Uterus (tissue), 2 donors: ENCODE measurements around the gene DPP10.

ENCODE experiments used
- CTCF ChIP-seq, 4 experiments: fragments of 200-600 bp in 2 of 4; fragments of 450-650 bp in 2 of 4; sonication (generic) in 2 of 4; IDR thresholded peaks; one replicate each; pipeline ENCODE4 v1.5.1; 2016 to 2019; ENCODE audit warnings: antibody characterized with exemption in 4 of 4, mild to moderate bottlenecking in 2 of 4, moderate library complexity in 1 of 4
- POLR2A ChIP-seq, 2 donors: fragments of 450-650 bp; IDR thresholded peaks; one replicate each; pipeline ENCODE4 v1.6.1; 2016; ENCODE audit warnings: antibody characterized with exemption in 2 of 2, mild to moderate bottlenecking in 1 of 2, moderate library complexity in 1 of 2

DNA sequence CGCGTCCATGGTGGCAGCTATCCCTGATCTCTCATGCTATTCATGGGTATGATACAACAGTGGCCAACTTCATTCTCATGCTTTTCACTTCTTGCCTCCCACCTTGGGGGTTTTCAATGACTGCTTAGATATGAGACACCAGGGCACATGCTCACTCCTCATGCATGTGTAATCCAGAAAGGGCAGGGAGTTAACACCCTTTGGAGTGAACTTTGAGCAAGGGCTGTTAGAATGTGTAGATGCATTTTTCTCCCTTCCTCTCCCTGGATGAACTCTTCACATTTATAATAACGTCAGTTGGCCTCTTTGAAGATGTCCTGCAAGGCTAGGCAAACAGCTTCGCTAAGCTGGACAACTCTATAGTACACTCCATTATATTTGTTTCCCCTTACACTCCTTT is 56.7 kb downstream of the DPP10 start:
- TF ChIP-seq POLR2A (IDR thresholded peaks at IDR 0.05) (no peak), CTCF (IDR thresholded peaks at IDR 0.05) (no peak)
